HG02870 (cell line): ENCODE results near the gene KRT76.

Experiments used
- ATAC-seq: cut with Tn5 transposase; IDR thresholded peaks from one replicate; pipeline ENCODE4 v1.9.1; 2021; ENCODE audit warnings: mild to moderate bottlenecking, moderate library complexity; ENCODE audit not compliant: unreplicated experiment

The KRT76 gene

DNA sequence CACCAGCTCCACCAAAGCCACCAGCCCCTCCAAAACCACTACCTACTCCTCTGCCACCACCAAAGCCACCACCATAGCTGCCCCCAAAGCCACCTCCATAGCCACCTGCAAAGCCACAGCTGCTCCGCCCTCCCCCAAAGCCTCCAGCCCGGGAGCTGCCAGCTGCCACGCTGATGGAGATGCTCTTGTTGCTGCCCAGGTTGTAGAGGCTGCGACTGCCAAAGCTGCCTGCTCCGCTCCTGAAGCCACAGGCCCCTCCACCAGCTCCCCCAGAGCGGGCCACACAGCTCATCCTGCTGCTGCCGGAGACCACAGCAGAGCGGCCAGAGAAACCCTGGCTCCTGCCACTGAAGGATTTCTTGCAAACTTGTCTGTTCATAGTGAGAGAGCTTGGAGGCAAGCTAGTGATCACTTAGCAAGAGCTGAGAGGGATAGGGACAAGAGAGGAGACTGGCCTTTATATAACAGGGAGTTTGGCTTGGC lies at the start of gene KRT76:
KRT76 (minus strand) TSS at position 433 of the 483 bp plus-strand sequence; CDS start at position 379, 54 bp downstream.
- no peak for ATAC-seq

DNA sequence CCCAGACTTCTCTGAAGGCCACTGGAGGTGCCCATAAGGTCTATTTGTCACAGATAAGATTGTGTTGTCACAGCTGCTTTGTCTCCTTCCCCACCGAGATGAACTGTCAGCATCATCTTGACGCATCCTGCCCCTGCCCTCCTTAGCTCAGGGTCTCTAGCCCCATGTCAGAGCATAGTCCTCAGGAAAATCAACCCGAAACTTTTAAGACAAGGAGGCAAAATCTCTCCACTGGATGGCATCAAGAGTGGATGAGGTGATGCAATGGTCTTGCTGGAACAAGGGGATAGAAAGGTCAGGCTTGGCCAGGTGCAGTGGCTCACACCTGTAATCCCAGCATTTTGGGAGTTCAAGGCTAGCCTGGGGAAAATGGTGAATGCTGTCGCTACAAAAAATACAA lies 48.8 kb upstream of the KRT76 start:
- no peak for ATAC-seq

DNA sequence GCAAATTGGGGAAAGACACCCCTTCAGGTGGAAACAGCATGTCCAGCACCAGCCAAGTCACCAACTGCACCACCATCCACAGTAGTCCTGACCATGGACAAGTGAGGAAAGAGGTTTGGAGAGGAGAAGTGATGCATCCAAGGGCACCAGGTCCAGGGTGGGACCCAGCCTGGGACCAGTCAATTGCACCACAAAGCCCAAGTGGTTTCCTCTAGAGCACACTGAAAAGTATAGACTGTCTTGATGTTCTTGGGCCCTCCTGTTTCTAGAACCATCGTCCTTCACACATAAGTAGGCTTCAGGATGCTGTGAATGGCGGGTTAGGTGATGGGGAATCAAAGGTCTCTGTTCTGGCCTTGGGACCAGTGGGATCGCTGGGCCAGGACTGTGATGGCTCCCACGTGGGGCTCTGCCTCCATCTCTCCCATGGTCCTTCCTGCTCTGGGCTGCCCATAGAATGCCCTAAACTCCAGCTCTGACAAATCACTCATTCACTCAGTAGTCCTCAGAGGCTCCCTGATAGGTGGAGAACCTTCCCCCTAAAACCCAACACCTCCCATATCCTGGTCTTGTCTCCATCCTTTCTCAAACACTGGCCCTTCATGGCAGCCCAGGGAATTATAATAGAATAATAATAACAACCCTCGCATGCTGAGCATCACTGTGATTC lies 47.7 kb upstream of the KRT76 start:
- no peak for ATAC-seq

DNA sequence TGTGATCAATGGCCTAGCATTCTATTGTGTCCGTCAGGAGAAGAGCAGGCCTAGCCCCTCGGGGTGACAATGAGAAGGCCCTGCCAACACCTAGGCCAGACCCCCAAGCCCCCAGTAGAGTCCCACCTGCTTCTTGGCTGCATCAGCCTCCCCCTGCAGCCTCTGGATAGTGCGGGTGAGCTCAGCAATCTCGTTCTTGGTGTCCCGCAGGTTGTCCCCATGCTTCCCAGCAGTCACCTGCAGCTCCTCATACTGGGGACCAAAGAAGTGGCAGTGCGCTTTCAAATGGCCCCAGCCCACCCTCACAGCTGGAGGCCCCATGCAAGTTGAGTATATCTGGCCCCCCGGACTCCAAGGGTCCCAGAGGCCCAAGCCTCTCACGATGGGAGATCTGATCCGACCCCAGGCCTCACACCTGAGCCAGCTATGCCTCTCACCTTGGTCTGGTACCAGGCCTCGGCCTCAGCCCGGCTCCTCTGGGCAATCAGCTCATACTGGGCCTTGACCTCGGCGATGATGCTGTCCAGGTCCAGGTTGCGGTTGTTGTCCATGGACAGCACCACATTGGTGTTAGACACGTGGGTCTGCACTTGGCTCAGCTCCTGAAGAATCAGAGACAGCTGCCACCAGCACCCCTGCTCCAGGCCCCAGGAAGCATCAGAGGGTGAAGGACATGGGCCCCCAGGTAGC lies 46.8 kb upstream of the KRT76 start:
- no peak for ATAC-seq

DNA sequence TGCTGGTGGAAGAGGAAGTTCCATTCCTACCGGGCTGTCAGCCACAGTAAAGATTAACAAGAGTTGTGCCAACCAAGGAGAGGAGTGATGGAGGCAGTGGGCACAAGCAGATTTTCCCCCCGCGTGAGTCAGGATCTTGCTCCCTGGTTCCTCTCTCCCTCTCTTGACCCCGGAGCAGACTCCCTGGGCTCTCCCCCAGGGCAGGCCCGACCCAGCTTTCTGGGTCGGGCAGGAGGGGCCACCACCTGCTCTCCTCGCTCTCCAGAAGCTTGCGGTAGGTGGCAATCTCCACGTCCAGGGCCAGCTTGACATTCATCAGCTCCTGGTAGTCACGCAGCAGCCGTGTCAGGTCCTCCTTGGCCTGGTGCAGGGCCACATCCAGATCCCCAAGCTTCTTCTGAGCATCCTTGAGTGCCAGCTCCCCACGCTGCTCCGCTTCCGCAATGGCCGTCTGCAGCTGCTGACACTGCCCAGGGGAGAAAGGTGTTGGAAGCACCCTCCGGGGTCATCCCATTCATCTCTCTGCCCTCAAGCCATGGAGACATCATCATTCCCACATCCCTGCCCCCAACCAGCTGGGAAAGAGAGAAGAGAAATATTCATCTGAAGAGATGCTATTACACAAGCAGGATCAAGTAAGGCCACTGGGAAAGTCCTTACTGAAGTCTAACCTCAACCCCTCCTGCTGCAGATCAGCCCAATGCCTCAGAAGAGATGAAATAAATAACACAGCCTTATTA lies 45.8 kb upstream of the KRT76 start:
- ATAC-seq, result no peak

DNA sequence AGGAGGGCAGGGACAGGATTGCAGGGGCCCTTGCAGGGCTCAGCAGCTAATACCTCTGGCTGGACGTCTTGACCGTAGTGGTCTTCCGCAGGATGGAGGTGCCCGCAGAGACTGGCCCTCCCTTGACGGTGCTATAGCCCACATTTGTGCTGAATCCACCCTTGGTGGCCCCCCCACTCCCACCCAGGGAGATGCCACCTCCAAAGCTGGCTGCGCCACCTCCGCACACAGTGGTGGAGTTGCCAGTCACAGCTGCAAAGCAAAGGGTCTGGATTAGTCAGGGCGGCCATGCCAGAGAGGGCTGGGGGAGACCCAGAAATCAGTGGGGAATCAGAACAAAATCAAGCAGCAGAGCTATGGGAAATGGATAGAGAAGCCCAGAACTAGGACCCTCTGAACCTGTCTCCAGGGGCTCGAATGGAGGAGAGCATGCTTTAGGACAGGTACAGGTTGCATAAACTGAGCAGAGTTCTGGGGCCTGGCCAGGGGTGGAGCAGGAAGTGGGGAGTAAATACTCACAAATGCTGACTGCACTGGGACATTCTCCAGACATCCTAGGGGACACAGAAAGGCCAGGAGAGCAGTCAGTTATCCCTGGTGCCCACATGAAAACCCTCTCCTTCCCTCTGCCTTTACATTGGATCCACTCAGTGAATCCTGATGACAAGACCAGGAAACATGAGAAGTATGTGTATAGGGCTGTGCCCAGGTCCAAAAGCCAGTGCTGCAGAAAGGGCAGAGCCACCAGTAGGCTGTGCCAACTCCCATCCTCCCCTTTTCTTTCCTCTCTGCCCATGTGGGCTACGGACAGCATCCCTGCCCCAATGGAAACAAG lies 44.9 kb upstream of the KRT76 start:
- ATAC-seq, result no peak

DNA sequence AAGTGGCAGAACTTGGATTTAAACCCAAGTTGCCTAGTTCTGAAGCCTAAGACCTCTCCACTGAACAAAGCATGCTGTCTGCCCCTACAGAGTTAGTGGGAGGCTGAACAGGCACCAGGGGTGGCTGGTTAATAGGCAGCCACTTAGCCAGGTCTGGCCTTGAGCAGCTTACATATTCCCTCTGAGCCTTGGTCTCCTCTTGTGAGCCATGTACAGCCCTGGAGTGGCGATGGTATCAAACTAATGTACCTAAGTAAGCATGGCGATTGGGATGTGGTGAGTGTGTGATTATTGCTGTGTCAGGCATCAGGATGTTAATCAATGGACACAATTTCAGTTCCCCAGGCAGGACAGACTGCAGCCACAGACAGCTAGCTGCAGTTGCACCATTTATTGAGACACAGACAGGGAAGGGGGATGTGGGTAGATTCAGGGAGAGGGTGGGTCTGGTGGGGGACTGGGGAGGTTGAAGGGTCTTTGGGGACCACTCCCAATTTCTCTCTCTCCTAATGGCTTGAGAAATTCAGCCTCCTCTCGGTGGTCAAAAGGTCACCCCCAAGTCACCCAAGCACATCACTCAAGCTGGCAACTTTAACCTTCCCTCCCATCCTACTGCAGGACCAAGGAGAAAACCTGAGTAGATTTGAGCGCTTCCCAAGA lies 44.1 kb upstream of the KRT76 start:
- no peak for ATAC-seq

DNA sequence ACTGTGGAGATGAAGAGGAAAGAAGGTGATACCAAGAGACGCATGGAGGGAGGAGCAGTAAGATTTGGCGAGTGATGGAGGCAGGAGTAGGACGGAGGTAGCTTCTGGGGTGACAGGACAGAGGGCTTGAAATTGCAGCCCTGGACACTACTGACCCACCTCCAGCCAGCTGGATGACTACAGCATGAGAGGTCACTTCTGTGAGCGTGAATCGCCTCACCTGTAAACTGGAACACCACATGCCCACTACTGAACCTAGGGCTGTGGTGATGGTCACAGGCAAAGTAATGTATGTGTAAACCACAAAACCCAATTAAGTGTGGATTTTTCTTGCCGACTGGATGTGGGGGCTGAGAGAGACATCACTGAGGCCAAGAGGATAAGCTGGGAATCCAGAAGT lies 43.4 kb upstream of the KRT76 start:
- ATAC-seq, result no peak

DNA sequence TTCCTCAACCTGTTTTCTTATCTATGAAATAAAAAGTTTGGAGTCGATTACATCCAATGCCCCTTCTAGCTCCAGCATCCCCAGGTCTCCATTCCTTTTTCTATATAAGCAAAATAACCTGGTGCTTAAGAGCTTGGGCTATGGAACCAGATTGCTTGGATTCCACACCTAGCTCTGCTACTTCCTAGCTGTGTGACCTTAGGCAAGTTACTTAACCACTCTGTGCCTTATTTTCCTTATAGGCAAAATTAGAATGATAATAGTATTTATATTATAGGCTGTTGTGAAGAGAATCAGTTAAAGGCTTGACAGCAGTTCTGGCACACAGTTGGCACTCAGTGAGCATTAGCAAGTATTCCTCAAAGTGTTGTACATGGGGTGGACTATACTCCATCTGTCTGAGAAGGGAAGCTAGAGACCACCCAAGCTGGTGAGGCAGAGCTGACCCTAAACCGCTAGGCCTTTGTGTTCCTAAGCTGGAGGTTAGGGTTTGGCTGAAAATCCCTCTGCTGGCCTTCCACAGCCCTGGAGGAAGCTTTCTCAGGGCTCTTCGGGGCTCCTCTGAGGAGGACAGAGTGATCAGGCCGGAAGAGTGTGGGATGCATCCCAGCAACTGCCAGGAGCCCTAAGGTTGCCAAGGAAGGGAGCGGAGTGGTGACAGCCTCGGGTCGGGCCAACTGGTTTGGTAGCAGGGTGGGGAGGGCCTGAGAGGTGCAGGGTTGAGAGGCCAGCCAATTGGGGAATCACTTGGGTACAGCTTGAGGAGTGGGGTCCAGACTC lies 42.8 kb upstream of the KRT76 start:
- ATAC-seq, result no peak

DNA sequence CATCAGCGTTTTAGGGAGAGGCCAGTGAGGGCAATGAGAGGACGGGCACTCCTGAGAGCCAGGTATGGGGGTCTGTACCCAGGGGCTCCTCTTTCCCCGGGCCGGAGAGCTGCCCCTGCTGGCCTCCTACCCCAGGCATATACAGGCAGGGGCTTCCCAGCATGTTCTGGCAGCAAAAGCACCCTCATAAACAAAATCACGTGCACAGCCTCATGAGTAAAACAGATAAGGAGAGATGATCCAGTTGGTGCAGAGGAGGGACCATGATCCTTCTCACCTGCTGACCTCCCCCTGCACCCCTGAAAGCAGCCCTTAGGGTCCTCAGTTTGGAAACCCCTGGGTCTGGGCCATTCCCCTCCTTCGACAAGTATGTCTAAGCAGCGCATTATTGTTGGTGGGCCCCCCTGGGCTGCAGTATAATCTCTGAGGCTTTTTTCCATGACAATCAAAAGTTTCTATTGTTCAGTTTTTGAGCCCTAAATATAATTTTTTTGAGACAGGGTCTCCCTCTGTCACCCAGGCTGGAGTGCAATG lies 41.8 kb upstream of the KRT76 start:
- no peak for ATAC-seq

DNA sequence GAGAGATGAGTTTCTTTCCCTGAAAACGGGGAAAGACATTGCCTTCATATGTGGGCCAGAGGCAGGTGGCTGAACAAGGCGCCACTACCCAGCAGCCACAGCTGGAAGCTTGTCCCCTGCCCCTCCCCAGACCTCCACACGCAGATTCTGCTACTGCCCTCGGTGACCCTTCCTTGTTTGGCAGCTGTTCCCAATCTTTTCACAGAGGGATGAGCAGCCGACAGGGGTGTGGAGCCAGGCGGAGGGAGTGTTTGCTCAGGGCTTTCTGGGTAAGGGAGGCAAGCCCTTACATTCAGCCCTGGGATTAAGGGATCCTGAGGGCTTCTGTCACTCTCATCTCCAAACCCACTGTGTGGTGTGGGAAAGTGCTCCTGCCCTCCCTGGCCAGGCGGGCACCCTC lies 41.2 kb upstream of the KRT76 start:
- no peak for ATAC-seq

DNA sequence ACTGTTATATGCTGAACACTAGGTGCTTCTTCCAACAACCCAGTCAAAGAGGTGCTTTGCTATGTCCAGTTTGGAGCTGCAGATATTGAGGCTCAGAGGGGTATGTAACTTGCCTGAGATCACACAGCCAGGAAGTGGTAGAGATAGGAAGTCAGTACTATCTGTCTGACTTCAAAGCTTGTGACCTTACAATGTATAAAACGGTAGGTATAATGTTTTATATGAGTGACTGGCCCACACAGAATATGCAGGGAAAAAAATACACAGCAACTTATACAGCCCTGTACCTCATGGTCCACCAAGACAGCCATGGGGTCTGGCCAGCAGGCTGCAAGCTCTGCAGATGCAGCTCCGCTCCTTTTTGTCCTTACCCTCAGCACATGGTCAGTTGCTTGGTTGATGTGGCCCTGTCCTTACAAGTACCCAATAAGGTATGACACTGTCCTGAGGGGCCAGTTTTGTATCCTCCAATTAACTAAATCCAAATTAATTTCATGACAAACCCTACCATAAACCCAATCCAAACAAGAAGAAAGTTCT lies 40.6 kb upstream of the KRT76 start:
- ATAC-seq, result no peak

DNA sequence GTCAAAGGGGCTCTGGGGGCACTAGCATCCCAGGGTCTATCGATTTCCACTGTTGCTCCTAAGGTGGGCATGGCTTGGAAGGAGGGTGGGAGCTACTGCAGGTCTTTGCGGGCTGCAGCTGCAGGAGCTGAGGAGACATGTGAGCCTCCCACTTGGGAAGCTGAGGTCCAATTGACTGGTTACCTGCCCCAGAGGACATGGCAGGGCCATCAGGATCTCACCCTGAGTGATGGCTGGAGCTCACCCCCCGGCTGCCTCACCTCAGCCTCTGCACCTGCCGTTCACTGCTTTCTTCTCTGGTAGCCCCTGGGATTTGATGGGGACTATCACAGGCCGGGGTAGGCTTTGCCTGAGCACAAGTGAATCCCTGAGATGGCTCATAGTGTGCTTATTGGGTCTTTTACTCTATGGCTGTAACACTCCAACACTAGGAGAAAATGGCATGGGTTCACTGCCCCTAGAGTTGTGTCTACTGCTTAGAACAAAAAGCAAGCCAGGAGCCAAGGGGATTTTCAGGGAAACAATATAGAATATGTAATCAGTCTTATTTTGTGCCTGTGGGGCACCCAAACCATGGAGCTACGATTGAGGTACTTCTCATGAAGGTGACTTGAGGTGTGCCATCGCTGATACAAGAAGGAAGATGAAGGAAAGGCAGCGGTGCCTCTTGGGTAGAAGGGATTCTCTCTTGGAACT lies 40.0 kb upstream of the KRT76 start:
- no peak for ATAC-seq

DNA sequence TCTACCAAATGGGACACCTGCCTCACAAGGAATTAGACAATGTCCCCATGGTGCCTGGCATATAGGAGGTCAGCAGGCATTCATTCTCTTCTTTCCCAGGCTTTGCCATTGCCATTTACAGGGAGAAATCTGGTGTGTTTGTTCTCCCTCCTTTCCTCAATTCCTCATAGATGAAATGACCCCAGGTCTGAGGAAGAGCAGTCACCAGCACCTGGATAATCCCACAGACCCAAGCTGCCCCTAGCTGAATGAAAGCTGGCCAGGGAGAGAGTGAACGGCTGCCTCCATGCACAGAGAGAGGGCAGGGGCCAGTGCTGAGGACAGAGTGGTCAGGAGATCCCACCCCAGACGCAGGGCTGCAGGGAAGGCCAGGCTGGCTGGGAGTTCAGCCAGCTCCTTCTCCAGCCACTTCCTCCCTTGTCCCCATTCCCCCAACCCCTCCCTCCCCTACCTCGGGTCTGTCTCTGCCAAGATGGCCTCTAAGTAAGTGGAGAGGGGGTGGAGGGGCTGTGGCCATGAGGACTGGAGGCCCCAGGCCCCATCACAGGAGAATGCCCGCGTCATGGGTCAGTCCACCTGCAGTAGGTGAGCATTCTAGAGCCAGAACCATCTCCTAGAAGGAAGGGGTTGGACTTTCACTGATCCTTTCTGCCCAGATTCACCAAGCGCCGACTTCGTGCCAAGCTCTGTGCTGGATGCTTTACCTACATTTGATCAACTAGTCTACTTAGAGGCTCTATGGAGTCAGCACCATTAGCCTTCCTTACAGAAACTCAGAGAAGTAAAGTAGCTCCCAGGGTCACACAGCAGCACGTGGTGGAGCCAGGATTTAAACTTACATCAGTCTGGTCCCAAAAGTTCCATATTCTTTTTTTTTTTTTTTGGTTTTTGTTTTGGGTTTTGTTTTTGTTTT lies 38.8 kb upstream of the KRT76 start:
- ATAC-seq, result no peak

DNA sequence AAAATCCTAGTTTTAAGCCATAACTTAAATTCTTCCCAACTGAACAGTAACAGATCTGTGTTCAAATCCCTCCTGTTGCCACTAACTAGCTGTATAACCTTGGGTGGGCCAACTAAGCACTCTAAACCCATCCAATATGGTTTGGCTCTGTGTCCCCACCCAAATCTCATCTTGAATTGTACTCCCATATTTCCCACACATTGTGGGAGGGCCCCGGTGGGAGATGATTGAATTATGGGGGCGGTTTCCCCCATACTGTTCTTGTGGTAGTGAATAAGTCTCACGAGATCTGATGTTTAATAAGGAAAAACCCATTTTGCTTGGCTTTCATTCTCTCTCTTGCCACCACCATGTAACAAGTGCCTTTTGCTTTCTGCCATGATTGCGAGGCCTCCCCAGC lies 38.0 kb upstream of the KRT76 start:
- no peak for ATAC-seq

DNA sequence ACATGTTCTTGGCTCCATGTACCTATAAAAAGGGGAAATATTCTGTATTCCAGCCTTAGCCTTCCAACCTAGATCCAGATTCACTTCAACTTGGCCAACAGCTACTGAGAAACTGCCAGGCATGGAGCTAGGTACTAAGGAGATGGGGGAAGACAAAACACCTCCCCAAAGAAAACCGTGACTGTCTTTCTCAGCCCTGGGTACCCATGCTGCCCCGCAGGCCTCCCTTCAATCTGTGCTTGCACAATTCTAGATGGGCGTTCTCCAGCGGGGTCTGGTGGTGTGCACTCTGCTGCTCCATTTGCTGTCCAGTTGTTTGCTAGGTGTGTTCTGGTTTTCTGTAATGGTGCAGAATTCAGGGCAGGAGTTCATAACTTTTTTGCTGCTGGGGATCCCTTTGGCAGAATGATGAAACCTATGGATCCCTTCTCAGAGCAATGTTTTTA lies 37.6 kb upstream of the KRT76 start:
- no peak for ATAC-seq

DNA sequence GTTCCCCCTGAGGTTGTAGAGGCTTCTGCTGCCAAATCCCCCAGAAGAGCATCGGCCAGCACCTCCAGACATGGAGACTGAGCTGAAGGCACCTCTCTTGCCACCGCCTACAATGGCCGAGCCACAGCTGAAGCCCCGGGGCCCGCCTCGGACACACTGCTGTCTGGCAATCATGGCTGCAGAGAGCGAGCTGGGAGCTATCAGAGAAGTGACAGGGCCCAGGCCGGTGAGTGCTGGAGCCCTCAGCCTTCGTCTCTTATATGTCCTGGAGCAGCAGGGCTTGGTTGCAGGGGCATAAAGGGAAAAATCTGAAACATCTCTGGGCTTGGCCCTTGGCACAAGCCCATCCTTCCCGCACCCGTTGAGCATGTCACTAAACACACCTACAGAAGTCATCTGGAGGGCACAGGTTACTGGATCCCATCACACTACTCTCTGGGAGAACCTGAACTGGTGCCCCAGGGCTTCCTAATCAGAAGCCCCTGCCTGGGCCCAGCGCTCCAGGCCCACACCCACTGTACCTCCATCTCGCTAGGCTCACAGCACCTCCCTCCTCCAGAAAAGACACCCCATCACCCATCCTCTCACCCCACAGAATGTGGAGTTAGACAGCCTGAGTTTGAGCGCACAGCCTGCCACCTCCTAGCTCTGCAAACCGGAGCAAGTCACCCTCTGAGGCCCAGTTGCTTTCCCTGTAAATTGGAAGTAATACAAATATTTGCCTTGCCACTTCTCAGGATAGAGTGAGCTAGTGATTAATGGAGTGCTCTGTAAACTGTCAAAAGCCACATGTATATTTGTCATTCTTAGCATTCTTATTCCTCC lies 37.0 kb upstream of the KRT76 start, which contains the start of gene KRT4:
KRT4 (minus strand) TSS at position 232 of the 825 bp plus-strand sequence; CDS start at position 174, 58 bp downstream.
- ATAC-seq, result no peak
